Astrocyte (in vitro differentiated cells and primary cell): ENCODE measurements around the gene GOT1. TPM values are rescaled to one million over a fixed set of nuclear protein-coding genes. Genes with fewer than 3 reads are reported as not detected.

ENCODE experiments used
- DNase-seq: peaks from one replicate; pipeline ENCODE4 v3.0.0-alpha.2; 2010; ENCODE audit warnings: low read depth
- FAIRE-seq: peaks from 2 replicates; lab custom pipeline; 2011; peaks lifted over from hg19 to GRCh38; lab: Jason Lieb, UNC
- H2AFZ ChIP-seq: 2 replicates; pipeline ENCODE4 v1.6.0; 2012; ENCODE audit warnings: low read depth, low read length, inconsistent platforms
- H3K27ac ChIP-seq: 2 replicates; pipeline ENCODE4 v1.5.1; 2011; ENCODE audit warnings: low read depth, low read length, inconsistent platforms
- H3K27me3 ChIP-seq: 2 replicates; pipeline ENCODE4 v1.6.0; 2011; ENCODE audit warnings: low read length, inconsistent platforms; ENCODE audit not compliant: insufficient read depth
- H3K36me3 ChIP-seq: 2 replicates; pipeline ENCODE4 v1.5.1; 2011; ENCODE audit warnings: low read length, inconsistent platforms; ENCODE audit not compliant: insufficient read depth
- H3K4me1 ChIP-seq: 2 replicates; pipeline ENCODE4 v1.5.1; 2011; ENCODE audit warnings: low read length, inconsistent platforms; ENCODE audit not compliant: insufficient read depth
- H3K4me2 ChIP-seq: 2 replicates; pipeline ENCODE4 v1.6.0; 2012; ENCODE audit warnings: low read length, inconsistent platforms
- H3K4me3 ChIP-seq: 2 replicates; pipeline ENCODE4 v1.5.1; 2011; ENCODE audit warnings: low read depth, mild to moderate bottlenecking, low read length, inconsistent platforms; ENCODE audit not compliant: insufficient read depth
- H3K79me2 ChIP-seq: 2 replicates; pipeline ENCODE4 v1.6.0; 2012; ENCODE audit warnings: mild to moderate bottlenecking, low read length, inconsistent platforms; ENCODE audit not compliant: insufficient read depth
- H3K9ac ChIP-seq: 2 replicates; pipeline ENCODE4 v1.6.0; 2012; ENCODE audit warnings: mild to moderate bottlenecking, low read length, inconsistent platforms
- H3K9me3 ChIP-seq: 2 replicates; pipeline ENCODE4 v1.5.1; 2012; ENCODE audit warnings: low read depth, mild to moderate bottlenecking, low read length, inconsistent platforms; ENCODE audit not compliant: insufficient read depth
- H4K20me1 ChIP-seq: 2 replicates; pipeline ENCODE4 v1.6.0; 2012; ENCODE audit warnings: low read length, inconsistent platforms; ENCODE audit not compliant: insufficient read depth
- H3K27ac Mint-ChIP-seq: one replicate; pipeline ENCODE4 v1.8.0; 2021; ENCODE audit warnings: mild to moderate bottlenecking, mixed read lengths; ENCODE audit not compliant: unreplicated experiment
- H3K27me3 Mint-ChIP-seq: one replicate; pipeline ENCODE4 v1.8.0; 2021; ENCODE audit warnings: low read depth, mixed read lengths; ENCODE audit not compliant: unreplicated experiment
- H3K36me3 Mint-ChIP-seq: one replicate; pipeline ENCODE4 v1.8.0; 2021; ENCODE audit warnings: low read depth, mixed read lengths; ENCODE audit not compliant: unreplicated experiment
- H3K4me1 Mint-ChIP-seq: one replicate; pipeline ENCODE4 v1.8.0; 2021; ENCODE audit warnings: low read depth, mixed read lengths; ENCODE audit not compliant: unreplicated experiment
- H3K4me3 Mint-ChIP-seq: one replicate; pipeline ENCODE4 v1.8.0; 2021; ENCODE audit warnings: mild to moderate bottlenecking, moderate library complexity, mixed read lengths; ENCODE audit not compliant: unreplicated experiment
- H3K9me3 Mint-ChIP-seq: one replicate; pipeline ENCODE4 v1.8.0; 2021; ENCODE audit warnings: mild to moderate bottlenecking, mixed read lengths; ENCODE audit not compliant: unreplicated experiment
- EZH2 ChIP-seq: IDR thresholded peaks from 2 replicates; pipeline ENCODE4 v1.6.1; 2012; ENCODE audit warnings: mild to moderate bottlenecking, low read length, inconsistent platforms; ENCODE audit not compliant: insufficient read depth
- total RNA-seq: library from RNA; stranded (reverse); gene quantifications from 2 replicates; pipeline ENCODE4 v1.2.1, GENCODE V29; 2021
- TF ChIP-seq, protein P1 (sequence below): IDR thresholded peaks from 2 replicates; pipeline ENCODE4 v1.5.1; 2011; ENCODE audit warnings: low read depth, mild to moderate bottlenecking, inconsistent platforms, low read length, moderate library complexity; ENCODE audit not compliant: insufficient read depth

GOT1 gene
- total RNA-seq, 1 donor from 2014 or later, result 46.8 TPM

DNA sequence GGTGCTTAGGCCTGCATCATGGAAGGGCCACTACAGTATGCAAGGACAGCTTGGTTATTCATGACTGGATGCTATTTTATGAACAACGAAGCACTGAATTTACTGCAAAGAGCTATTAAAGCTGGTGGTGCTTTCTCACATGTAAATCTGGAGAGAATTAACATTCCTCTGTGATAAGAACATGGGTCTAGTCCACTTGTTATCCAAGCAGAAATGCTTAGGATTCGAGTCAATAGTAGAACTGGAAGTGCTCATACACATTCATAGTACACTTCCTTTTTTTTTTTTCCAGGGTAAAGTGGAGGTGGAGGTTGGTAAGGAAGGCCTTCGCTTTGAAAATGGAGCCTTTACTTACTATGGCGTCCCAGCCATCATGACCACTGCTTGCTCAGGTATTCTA is 66.3 kb downstream of the GOT1 start:
- peaks cover 2% of the 10 kb centered on the region for H3K36me3 Mint-ChIP-seq
- TF ChIP-seq EZH2, result no peak
- TF ChIP-seq, protein P1, sequence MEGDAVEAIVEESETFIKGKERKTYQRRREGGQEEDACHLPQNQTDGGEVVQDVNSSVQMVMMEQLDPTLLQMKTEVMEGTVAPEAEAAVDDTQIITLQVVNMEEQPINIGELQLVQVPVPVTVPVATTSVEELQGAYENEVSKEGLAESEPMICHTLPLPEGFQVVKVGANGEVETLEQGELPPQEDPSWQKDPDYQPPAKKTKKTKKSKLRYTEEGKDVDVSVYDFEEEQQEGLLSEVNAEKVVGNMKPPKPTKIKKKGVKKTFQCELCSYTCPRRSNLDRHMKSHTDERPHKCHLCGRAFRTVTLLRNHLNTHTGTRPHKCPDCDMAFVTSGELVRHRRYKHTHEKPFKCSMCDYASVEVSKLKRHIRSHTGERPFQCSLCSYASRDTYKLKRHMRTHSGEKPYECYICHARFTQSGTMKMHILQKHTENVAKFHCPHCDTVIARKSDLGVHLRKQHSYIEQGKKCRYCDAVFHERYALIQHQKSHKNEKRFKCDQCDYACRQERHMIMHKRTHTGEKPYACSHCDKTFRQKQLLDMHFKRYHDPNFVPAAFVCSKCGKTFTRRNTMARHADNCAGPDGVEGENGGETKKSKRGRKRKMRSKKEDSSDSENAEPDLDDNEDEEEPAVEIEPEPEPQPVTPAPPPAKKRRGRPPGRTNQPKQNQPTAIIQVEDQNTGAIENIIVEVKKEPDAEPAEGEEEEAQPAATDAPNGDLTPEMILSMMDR, result no peak
- DNase-seq, result peak; percentile 32

DNA sequence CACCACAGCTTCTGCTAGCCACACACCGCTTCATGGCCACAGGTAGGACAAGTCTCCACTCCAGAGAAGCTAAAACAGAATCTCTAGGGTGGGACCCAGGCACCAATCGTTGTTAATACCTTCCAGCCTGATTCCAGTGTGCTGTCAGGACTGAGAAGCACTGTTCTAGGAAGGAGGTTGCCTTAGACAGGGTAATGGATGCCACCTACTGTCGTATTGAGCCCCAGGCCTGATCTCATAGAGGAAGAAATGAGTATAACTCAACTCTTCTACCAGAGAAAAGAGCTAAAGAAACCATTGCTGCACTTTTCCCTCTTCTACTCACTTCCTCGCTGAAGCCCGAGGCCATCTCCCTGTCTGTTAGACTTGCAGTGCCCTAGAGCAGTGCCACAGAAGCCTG is 69.5 kb downstream of the GOT1 start:
- H3K27me3 Mint-ChIP-seq, result no peaks in the 10 kb centered on the region
- H3K27ac Mint-ChIP-seq, result no peak overlapping the region
- H3K4me1 ChIP-seq, result no peaks in the 10 kb centered on the region
- no peak overlapping the region for H3K27ac ChIP-seq
- no peaks in the 10 kb centered on the region for H4K20me1 ChIP-seq
- H2AFZ ChIP-seq, result no peak overlapping the region
- no peak overlapping the region for H3K4me3 ChIP-seq
- no peaks in the 10 kb centered on the region for H3K9me3 Mint-ChIP-seq
- H3K4me1 Mint-ChIP-seq, result peaks cover 8% of the 10 kb centered on the region
- no peak overlapping the region for H3K9ac ChIP-seq
- no peak for TF ChIP-seq EZH2
- TF ChIP-seq, protein P1, result no peak
- no peaks in the 10 kb centered on the region for H3K79me2 ChIP-seq
- no peaks in the 10 kb centered on the region for H3K9me3 ChIP-seq
- H3K4me2 ChIP-seq, result no peak overlapping the region
- H3K36me3 ChIP-seq, result no peaks in the 10 kb centered on the region
- no peak for DNase-seq
- no peak for FAIRE-seq
- H3K4me3 Mint-ChIP-seq, result no peak overlapping the region
- H3K36me3 Mint-ChIP-seq, result peaks cover 2% of the 10 kb centered on the region
- H3K27me3 ChIP-seq, result no peaks in the 10 kb centered on the region

More for the DNA sequence above, 66.3 kb downstream of the GOT1 start:
- H3K4me1 Mint-ChIP-seq, result peaks cover 23% of the 10 kb centered on the region
- H3K4me2 ChIP-seq, result no peak overlapping the region
- H3K4me3 ChIP-seq, result no peak overlapping the region
- no peak overlapping the region for H3K4me3 Mint-ChIP-seq
- no peak overlapping the region for H3K27ac ChIP-seq
- no peaks in the 10 kb centered on the region for H3K27me3 Mint-ChIP-seq
- peak; percentile 47 for FAIRE-seq
- H3K27ac Mint-ChIP-seq, result no peak overlapping the region
- no peaks in the 10 kb centered on the region for H3K9me3 Mint-ChIP-seq
- H3K36me3 ChIP-seq, result no peaks in the 10 kb centered on the region
- H3K9ac ChIP-seq, result no peak overlapping the region
- no peak overlapping the region for H2AFZ ChIP-seq
- H3K9me3 ChIP-seq, result no peaks in the 10 kb centered on the region
- peaks cover 4% of the 10 kb centered on the region for H3K4me1 ChIP-seq
- no peaks in the 10 kb centered on the region for H3K79me2 ChIP-seq
- no peaks in the 10 kb centered on the region for H4K20me1 ChIP-seq
- H3K27me3 ChIP-seq, result no peaks in the 10 kb centered on the region

DNA sequence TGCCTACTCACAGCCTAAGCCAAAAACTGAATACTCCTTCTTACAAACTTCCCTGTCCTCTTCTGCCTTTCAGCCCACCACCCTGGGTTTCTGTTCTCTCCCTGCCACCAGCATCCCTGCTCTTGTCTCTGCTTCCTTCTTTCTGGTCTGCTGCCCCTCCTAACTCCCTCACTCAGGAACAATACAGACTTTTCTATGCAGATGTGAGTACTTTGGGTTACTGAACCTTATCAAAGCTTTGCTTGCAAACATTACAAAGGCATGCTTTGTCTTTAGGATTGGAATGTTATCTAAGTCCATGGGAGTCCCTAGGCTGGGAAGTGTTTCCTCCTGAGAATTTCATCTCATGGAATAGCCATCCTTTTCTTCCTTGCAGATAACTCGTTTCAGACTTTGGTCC is 72.3 kb downstream of the GOT1 start:
- Histone ChIP-seq H3K4me1 (no peaks in the 10 kb centered on the region), H2AFZ (no peak overlapping the region), H3K27ac (no peak overlapping the region), H3K4me2 (no peak overlapping the region), H3K27me3 (peaks cover 3% of the 10 kb centered on the region), H4K20me1 (no peaks in the 10 kb centered on the region), H3K79me2 (no peaks in the 10 kb centered on the region), H3K9ac (no peak overlapping the region), H3K4me3 (no peak overlapping the region), H3K9me3 (no peaks in the 10 kb centered on the region), H3K36me3 (no peaks in the 10 kb centered on the region)
- Mint-ChIP-seq H3K27me3 (no peaks in the 10 kb centered on the region), H3K9me3 (no peaks in the 10 kb centered on the region), H3K4me3 (no peak overlapping the region), H3K4me1 (peaks cover 2% of the 10 kb centered on the region), H3K27ac (no peak overlapping the region), H3K36me3 (peaks cover 2% of the 10 kb centered on the region)
- TF ChIP-seq, protein P1, result no peak
- TF ChIP-seq EZH2, result no peak
- DNase-seq (no peak), FAIRE-seq (no peak)
